Sigmoid colon (tissue), 7 donors: ENCODE data around the gene FASLG. TPM values are rescaled to one million over a fixed set of nuclear protein-coding genes. Genes with fewer than 3 reads are reported as not detected.

Experiments
- DNase-seq: peaks from one replicate; pipeline ENCODE4 v3.0.0-alpha.2; 2019
- H3K27ac ChIP-seq, 4 donors: fragments of 200-600 bp; sonication (generic); one replicate each; pipeline ENCODE4 v1.5.1; 2016 to 2019; ENCODE audit warnings: mild to moderate bottlenecking in 1 of 4
- H3K27me3 ChIP-seq, 3 donors: fragments of 200-600 bp; sonication (generic); one replicate each; pipeline ENCODE4 v1.5.1; 2019; ENCODE audit warnings: mild to moderate bottlenecking in 1 of 3
- H3K36me3 ChIP-seq, 4 donors: fragments of 200-600 bp; sonication (generic); one replicate each; pipeline ENCODE4 v1.5.1; 2016 to 2019
- H3K4me1 ChIP-seq, 4 donors: fragments of 200-600 bp; sonication (generic); one replicate each; pipeline ENCODE4 v1.5.1; 2017 to 2019
- H3K4me3 ChIP-seq, 4 donors: fragments of 200-600 bp; sonication (generic); one replicate each; pipeline ENCODE4 v1.5.1; 2017 to 2019; ENCODE audit warnings: mild to moderate bottlenecking in 2 of 4, moderate library complexity in 1 of 4
- H3K9me3 ChIP-seq, 4 donors: fragments of 200-600 bp in 3 of 4; sonication (generic) in 3 of 4; one replicate each; pipeline versions ENCODE4 v1.5.1 to v1.6.1; 2013 to 2019
- EP300 ChIP-seq, 4 donors: sonication (generic); formaldehyde crosslinking; IDR thresholded peaks; one replicate each; pipeline ENCODE4 v1.6.1; 2017; ENCODE audit warnings: antibody characterized with exemption in 4 of 4
- POLR2A ChIP-seq, 2 donors: fragments of 450-650 bp; IDR thresholded peaks; one replicate each; pipeline ENCODE4 v1.6.1; 2016; ENCODE audit warnings: antibody characterized with exemption in 2 of 2, mild to moderate bottlenecking in 2 of 2, moderate library complexity in 2 of 2
- POLR2AphosphoS5 ChIP-seq, 4 donors: sonication (generic); formaldehyde crosslinking; IDR thresholded peaks; one replicate each; pipeline ENCODE4 v1.6.1; 2017; ENCODE audit warnings: antibody characterized with exemption in 4 of 4
- WGBS, 2 donors: extraction: QIAGEN DNeasy Blood & Tissue Kit; methylation state at CpG; one replicate each; pipeline ENCODE4 v1.1.7; 2013; 5-methylcytosine and 5-hydroxymethylcytosine counted together
- intact Hi-C: fragments of 100-400 bp; cut with DNase I; formaldehyde crosslinking; loops from one replicate; pipeline ENCODE4 v1.15.1; 2023
- polyA plus RNA-seq, 3 donors: library from polyadenylated mRNA; stranded (reverse); fragments of 200-250 nt; gene quantifications; one replicate each; pipeline ENCODE4 v1.2.3, GENCODE V29; 2013
- total RNA-seq, 4 donors: library from RNA; depleted of rRNA; stranded (reverse); fragments of >200 nt; gene quantifications; one replicate each; pipeline ENCODE4 v1.1.0, GENCODE V29; 2016
- TF ChIP-seq, protein P1 (sequence below), 4 experiments: fragments of 450-650 bp in 3 of 4; fragments of 200-600 bp in 1 of 4; IDR thresholded peaks; one replicate each; pipeline ENCODE4 v1.5.1; 2016 to 2019; ENCODE audit warnings: antibody characterized with exemption in 4 of 4, mild to moderate bottlenecking in 3 of 4, moderate library complexity in 2 of 4
- donor health status: healthy with polysubstance abuse.
- donor health status: Bipolar disorder and iron deficiency.
- donor health status: healthy.

Gene FASLG
- total and polyA plus RNA-seq, 7 donors, result 0.31 TPM; not detected in 6

DNA sequence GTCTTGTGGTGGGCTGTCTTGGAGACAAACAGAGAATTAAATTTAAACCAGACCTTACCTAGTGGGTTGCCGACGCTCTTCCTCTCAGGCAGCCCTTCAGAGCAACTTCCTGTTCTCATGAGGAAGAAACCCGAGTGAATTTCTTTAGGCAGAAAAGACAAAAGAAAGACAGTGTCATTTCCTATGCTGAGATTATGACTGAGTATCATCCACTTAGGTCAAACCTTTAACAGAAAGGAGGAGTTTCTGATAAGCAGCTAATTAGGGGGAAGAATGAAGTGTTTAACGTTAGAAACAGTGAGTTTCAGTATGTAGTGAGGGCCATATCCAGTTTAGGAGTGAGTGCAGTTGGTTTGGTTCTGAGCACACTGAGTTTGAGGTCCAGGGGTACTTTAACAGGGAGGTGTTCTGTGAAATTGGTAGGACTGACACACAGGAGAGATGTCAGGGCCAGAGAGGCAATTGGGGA, 38.7 kb downstream of the FASLG start:
- H3K27ac ChIP-seq, result no peak overlapping the region
- intact Hi-C loops, result no loop called here

DNA sequence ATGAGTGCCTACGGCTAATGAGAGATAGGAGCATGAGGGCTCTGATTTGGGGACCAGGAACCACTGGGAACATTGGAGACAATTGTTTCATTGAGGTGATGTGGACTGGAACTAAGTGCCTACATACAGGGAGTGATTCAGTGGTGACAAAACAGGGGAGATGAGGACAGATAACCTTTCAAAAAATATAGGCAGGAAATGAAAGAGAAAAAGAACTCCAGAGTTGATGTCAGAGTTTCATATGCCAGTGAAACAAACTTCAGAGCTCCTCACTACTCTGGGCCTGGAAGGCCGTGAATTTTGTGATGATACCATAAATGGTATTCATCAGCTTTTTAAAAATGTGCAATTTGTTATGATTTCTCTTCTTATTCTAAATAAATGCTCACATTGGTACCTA, 39.3 kb downstream of the FASLG start:
- intact Hi-C loops, result no loop called here
- TF ChIP-seq POLR2A (IDR thresholded peaks at IDR 0.05), result no peak
- no peak for TF ChIP-seq EP300 (IDR thresholded peaks at IDR 0.05)
- TF ChIP-seq, protein P1, sequence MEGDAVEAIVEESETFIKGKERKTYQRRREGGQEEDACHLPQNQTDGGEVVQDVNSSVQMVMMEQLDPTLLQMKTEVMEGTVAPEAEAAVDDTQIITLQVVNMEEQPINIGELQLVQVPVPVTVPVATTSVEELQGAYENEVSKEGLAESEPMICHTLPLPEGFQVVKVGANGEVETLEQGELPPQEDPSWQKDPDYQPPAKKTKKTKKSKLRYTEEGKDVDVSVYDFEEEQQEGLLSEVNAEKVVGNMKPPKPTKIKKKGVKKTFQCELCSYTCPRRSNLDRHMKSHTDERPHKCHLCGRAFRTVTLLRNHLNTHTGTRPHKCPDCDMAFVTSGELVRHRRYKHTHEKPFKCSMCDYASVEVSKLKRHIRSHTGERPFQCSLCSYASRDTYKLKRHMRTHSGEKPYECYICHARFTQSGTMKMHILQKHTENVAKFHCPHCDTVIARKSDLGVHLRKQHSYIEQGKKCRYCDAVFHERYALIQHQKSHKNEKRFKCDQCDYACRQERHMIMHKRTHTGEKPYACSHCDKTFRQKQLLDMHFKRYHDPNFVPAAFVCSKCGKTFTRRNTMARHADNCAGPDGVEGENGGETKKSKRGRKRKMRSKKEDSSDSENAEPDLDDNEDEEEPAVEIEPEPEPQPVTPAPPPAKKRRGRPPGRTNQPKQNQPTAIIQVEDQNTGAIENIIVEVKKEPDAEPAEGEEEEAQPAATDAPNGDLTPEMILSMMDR (IDR thresholded peaks at IDR 0.05), result no peak
- TF ChIP-seq POLR2AphosphoS5 (IDR thresholded peaks at IDR 0.05), result no peak
- peaks cover 0 to 8% (median 7%) of the 10 kb centered on the region in 4 donors for H3K4me1 ChIP-seq
- DNase-seq, result no peak
- no peaks in the 10 kb centered on the region for H3K9me3 ChIP-seq
- H3K36me3 ChIP-seq, result no peaks in the 10 kb centered on the region
- WGBS, 2 donors, result 79 to 94% methylated on average over 2 of the region's 2 CpGs
- no peak overlapping the region for H3K4me3 ChIP-seq
- H3K27ac ChIP-seq, result no peak overlapping the region
- H3K27me3 ChIP-seq, result no peaks in the 10 kb centered on the region

More for the DNA sequence above, 38.7 kb downstream of the FASLG start:
- no peak for TF ChIP-seq POLR2AphosphoS5 (IDR thresholded peaks at IDR 0.05)
- TF ChIP-seq, protein P1 (IDR thresholded peaks at IDR 0.05), result no peak
- TF ChIP-seq POLR2A (IDR thresholded peaks at IDR 0.05), result no peak
- no peak for TF ChIP-seq EP300 (IDR thresholded peaks at IDR 0.05)
- Histone ChIP-seq H3K4me1 (peaks cover 0 to 8% (median 7%) of the 10 kb centered on the region in 4 donors), H3K36me3 (no peaks in the 10 kb centered on the region), H3K4me3 (no peak overlapping the region), H3K9me3 (no peaks in the 10 kb centered on the region), H3K27me3 (no peaks in the 10 kb centered on the region)
- DNase-seq, result no peak
- 38 to 57% methylated on average over 4 of the region's 4 CpGs for WGBS, 2 donors

DNA sequence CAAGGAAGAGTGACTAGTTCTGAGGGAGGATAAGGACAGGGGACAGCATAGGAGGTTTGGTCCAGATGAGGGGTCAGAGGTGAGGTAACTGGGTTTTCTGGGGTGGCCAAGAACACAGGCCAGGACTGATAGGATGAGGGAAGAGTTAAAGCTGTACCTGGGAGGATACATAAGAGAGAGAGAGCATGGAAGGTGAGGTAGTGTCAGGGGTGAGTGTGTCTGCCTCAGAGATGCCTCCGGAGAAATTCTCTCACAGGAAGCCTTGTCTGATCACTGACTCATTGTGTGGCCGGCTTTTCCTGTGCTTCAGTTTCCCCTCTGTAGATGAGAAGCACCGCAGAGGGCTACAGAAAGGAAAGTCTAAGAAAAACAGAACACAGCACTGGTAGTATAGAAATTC, 40.2 kb downstream of the FASLG start:
- TF ChIP-seq EP300 (IDR thresholded peaks at IDR 0.05) (no peak), POLR2AphosphoS5 (IDR thresholded peaks at IDR 0.05) (no peak), POLR2A (IDR thresholded peaks at IDR 0.05) (no peak)
- TF ChIP-seq, protein P1 (IDR thresholded peaks at IDR 0.05), result no peak
- Histone ChIP-seq H3K36me3 (no peaks in the 10 kb centered on the region), H3K9me3 (no peaks in the 10 kb centered on the region), H3K4me1 (peaks cover 0 to 8% (median 7%) of the 10 kb centered on the region in 4 donors), H3K27ac (no peak overlapping the region), H3K27me3 (no peaks in the 10 kb centered on the region), H3K4me3 (no peak overlapping the region)
- intact Hi-C loops, result no loop called here
- DNase-seq, result no peak
- WGBS, 2 donors, result 37 to 77% methylated on average over 3 of the region's 3 CpGs

DNA sequence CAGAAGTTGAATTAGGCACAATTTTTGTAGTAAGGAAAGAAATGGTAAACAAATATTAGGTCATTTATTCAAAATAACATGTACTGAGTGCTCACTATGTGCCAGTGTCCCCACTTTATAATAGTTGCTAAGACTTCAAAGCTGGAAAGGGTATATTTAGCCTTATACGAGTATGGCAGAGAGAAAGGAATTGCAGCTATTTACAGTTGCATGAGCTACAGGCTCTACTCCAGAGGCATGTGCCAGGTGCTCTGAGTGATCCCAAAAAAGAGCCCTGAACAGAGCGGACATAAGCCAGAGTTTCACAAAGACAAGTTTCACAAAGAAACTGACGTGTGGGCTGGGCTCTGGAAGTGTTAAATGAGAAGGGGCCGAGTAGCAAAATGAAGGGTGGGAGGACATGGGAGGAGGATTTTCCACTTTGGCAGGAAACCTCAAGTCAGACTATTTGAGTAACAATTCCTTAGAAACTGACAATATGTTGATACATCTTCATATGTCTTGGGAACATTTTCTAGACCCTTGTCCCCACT, 40.9 kb downstream of the FASLG start:
- TF ChIP-seq, protein P1 (IDR thresholded peaks at IDR 0.05), result no peak
- TF ChIP-seq POLR2AphosphoS5 (IDR thresholded peaks at IDR 0.05) (no peak), POLR2A (IDR thresholded peaks at IDR 0.05) (no peak), EP300 (IDR thresholded peaks at IDR 0.05) (no peak)
- WGBS, 2 donors, result 67 to 75% methylated on average over 4 of the region's 4 CpGs
- intact Hi-C loops, result no loop called here
- H3K4me3 ChIP-seq, result no peak overlapping the region
- H3K36me3 ChIP-seq, result no peaks in the 10 kb centered on the region
- no peak overlapping the region for H3K27ac ChIP-seq
- no peaks in the 10 kb centered on the region for H3K27me3 ChIP-seq
- DNase-seq, result no peak
- peaks cover 0 to 8% (median 7%) of the 10 kb centered on the region in 4 donors for H3K4me1 ChIP-seq
- H3K9me3 ChIP-seq, result no peaks in the 10 kb centered on the region

DNA sequence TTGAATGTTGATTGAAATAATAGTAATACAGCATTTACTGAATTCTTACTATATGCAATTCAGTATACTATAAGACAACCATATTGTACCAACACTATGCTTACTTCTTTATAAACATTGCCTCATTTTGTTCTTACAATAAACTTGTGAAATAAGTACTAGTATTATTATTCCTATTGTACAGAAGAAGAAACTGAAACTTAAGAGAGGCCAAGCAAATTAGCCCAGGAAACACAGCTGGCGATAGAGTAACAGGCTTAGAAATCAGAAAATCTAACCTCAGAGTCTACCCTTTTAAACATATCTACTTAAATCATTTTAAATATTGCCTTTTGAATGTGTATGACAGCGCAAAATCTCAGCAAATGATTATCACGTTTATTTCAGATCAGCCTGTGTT, 41.7 kb downstream of the FASLG start:
- no peak for DNase-seq
- H3K36me3 ChIP-seq, result no peaks in the 10 kb centered on the region
- H3K4me1 ChIP-seq, result peaks cover 0 to 8% (median 7%) of the 10 kb centered on the region in 4 donors
- no peak for TF ChIP-seq POLR2A (IDR thresholded peaks at IDR 0.05)
- no peak for TF ChIP-seq POLR2AphosphoS5 (IDR thresholded peaks at IDR 0.05)
- 87 to 88% methylated on average over 3 of the region's 3 CpGs for WGBS, 2 donors
- no peaks in the 10 kb centered on the region for H3K9me3 ChIP-seq
- H3K27ac ChIP-seq, result no peak overlapping the region
- no peak overlapping the region for H3K4me3 ChIP-seq
- H3K27me3 ChIP-seq, result no peaks in the 10 kb centered on the region
- intact Hi-C loops, result no loop called here
